Adipocyte (in vitro differentiated cells): ENCODE measurements around the gene RNF38.

Experiments
- DNase-seq: peaks from one replicate; pipeline ENCODE4 v3.0.0-alpha.2; 2015; ENCODE audit warnings: low read depth
- H3K27me3 ChIP-seq: replicated peaks from 2 replicates; pipeline ENCODE4 v1.7.0; 2013; ENCODE audit warnings: mild to moderate bottlenecking, low read length, moderate library complexity; ENCODE audit not compliant: control insufficient read depth, insufficient read depth
- H3K36me3 ChIP-seq: 2 replicates; pipeline ENCODE4 v1.7.0; 2013; ENCODE audit warnings: low read length, mild to moderate bottlenecking, moderate library complexity; ENCODE audit not compliant: control insufficient read depth, insufficient read depth, severe bottlenecking
- H3K4me1 ChIP-seq: 2 replicates; pipeline ENCODE4 v1.7.0; 2013; ENCODE audit warnings: mild to moderate bottlenecking, low read length, moderate library complexity; ENCODE audit not compliant: control insufficient read depth, insufficient read depth
- H3K4me3 ChIP-seq: 2 replicates; pipeline ENCODE4 v1.7.0; 2013; ENCODE audit warnings: mild to moderate bottlenecking, low read length, moderate library complexity
- H3K9ac ChIP-seq: 2 replicates; pipeline ENCODE4 v1.7.0; 2013; ENCODE audit warnings: mild to moderate bottlenecking, low read length, moderate library complexity
- H3K9me3 ChIP-seq: 2 replicates; pipeline ENCODE4 v1.7.0; 2013; ENCODE audit warnings: mild to moderate bottlenecking, low read length, moderate library complexity; ENCODE audit not compliant: control insufficient read depth

RNF38 gene

GRCh38 chr9:36289836-36290435, 110.1 kb downstream of the RNF38 start:
- Histone ChIP-seq H3K4me3 (no peak overlapping the region), H3K9me3 (no peaks in the 10 kb centered on the region), H3K36me3 (no peaks in the 10 kb centered on the region), H3K9ac (no peak overlapping the region), H3K27me3 (no peaks in the 10 kb centered on the region), H3K4me1 (peaks cover 14% of the 10 kb centered on the region)
- DNase-seq, result no peak

GRCh38 chr9:36288070-36288469, 112.0 kb downstream of the RNF38 start:
- H3K4me1 ChIP-seq, result peaks cover 14% of the 10 kb centered on the region
- H3K4me3 ChIP-seq, result no peak overlapping the region
- no peak for DNase-seq
- H3K36me3 ChIP-seq, result no peaks in the 10 kb centered on the region
- no peaks in the 10 kb centered on the region for H3K27me3 ChIP-seq
- H3K9ac ChIP-seq, result no peak overlapping the region
- no peaks in the 10 kb centered on the region for H3K9me3 ChIP-seq
